ENCODE measurements around the gene HOXD4. TPM values are rescaled to one million over a fixed set of nuclear protein-coding genes. Genes with fewer than 3 reads are reported as not detected.

HOXD4 gene
- total RNA-seq, 4 donors from 2014 or later, result 2.2 to 25.5 (median 15.3) TPM

- Histone ChIP-seq H3K4me1 (peaks cover 0 to 33% (median 28%) of the 10 kb centered on the region in 4 donors), H3K27me3 (peaks cover 76% of the 10 kb centered on the region), H3K9me3 (no peaks in the 10 kb centered on the region), H3K27ac (peak overlapping the region in 2 of 4 donors; percentile 22 to 55), H3K4me3 (no peak overlapping the region), H3K36me3 (no peaks in the 10 kb centered on the region)
- no peak for TF ChIP-seq POLR2A (IDR thresholded peaks at IDR 0.05)
- TF ChIP-seq POLR2AphosphoS5 (IDR thresholded peaks at IDR 0.05), result no peak
- TF ChIP-seq EP300 (IDR thresholded peaks at IDR 0.05; ENCODE audit: low read depth), result no peak
- no peak for TF ChIP-seq CTCF (IDR thresholded peaks at IDR 0.05)
- intact Hi-C loops (cut with DNase I; ENCODE audit: low total_unique reads) (no loop called here), in situ Hi-C loops (cut with MboI; ENCODE audit: low pct_ligation_motif_present in 1 of 4, low pct_unique_long_range_greater_than_20kb in 1 of 4, low sequenced_read_pairs in 3 of 4) (no loop called here)
- DNase-seq, result no peak
- whole genome bisulfite sequencing, 2 donors (ENCODE audit: low coverage in 1 of 2), result 29 to 41% methylated on average over 7 of the region's 7 CpGs
Observed at GRCh38 chr2:176173567-176174381, 22.4 kb downstream of the HOXD4 start.

GRCh38 chr2:176174382-176174823 lies 23.1 kb downstream of the HOXD4 start:
- Histone ChIP-seq H3K27ac (peak overlapping the region; percentile 0 to 55 (median 34)), H3K36me3 (no peaks in the 10 kb centered on the region), H3K4me1 (peaks cover 0 to 39% (median 31%) of the 10 kb centered on the region in 4 donors), H3K9me3 (no peaks in the 10 kb centered on the region), H3K4me3 (peak overlapping the region in 2 of 4 donors; percentile 11 to 23), H3K27me3 (peaks cover 78% of the 10 kb centered on the region)
- TF ChIP-seq POLR2AphosphoS5 (IDR thresholded peaks at IDR 0.05), result no peak
- no peak for TF ChIP-seq EP300 (IDR thresholded peaks at IDR 0.05; ENCODE audit: low read depth)
- TF ChIP-seq POLR2A (IDR thresholded peaks at IDR 0.05), result no peak
- no peak for TF ChIP-seq CTCF (IDR thresholded peaks at IDR 0.05)
- 16 to 22% methylated on average over 3 to 14 of the region's 14 CpGs for WGBS, 2 donors (ENCODE audit: low coverage in 1 of 2)
- in situ Hi-C loops (cut with MboI; ENCODE audit: low pct_ligation_motif_present in 1 of 4, low pct_unique_long_range_greater_than_20kb in 1 of 4, low sequenced_read_pairs in 3 of 4), result no loop called here
- no peak for DNase-seq
- intact Hi-C loops (cut with DNase I; ENCODE audit: low total_unique reads), result no loop called here

- Histone ChIP-seq H3K27ac (peak overlapping the region; percentile 0 to 55 (median 34)), H3K27me3 (peaks cover 85% of the 10 kb centered on the region), H3K36me3 (no peaks in the 10 kb centered on the region), H3K9me3 (no peaks in the 10 kb centered on the region), H3K4me1 (peaks cover 0 to 41% (median 31%) of the 10 kb centered on the region in 4 donors), H3K4me3 (peak overlapping the region in 2 of 4 donors; percentile 11 to 23)
- DNase-seq, result peak; percentile 45
- in situ Hi-C loops (cut with MboI; ENCODE audit: low pct_ligation_motif_present in 1 of 4, low pct_unique_long_range_greater_than_20kb in 1 of 4, low sequenced_read_pairs in 3 of 4) (no loop called here), intact Hi-C loops (cut with DNase I; ENCODE audit: low total_unique reads) (no loop called here)
- TF ChIP-seq CTCF (IDR thresholded peaks at IDR 0.05), result no peak
- TF ChIP-seq POLR2AphosphoS5 (IDR thresholded peaks at IDR 0.05), result no peak
- TF ChIP-seq POLR2A (IDR thresholded peaks at IDR 0.05), result no peak
- TF ChIP-seq EP300 (IDR thresholded peaks at IDR 0.05; ENCODE audit: low read depth), result no peak
- WGBS, 2 donors (ENCODE audit: low coverage in 1 of 2), result 22% methylated on average over 47 of the region's 47 CpGs; no CpG with 5 or more reads in 1 of the 2 donors
Observed at GRCh38 chr2:176174824-176175708, 23.7 kb downstream of the HOXD4 start.

Data from transverse colon (tissue), 4 donors.